ENCODE results near the gene COX5B.

- TF ChIP-seq ZNF274 (IDR thresholded peaks at IDR 0.05; ENCODE audit: low read depth, low read length) (no peak), YY1 (IDR thresholded peaks at IDR 0.05; ENCODE audit: insufficient read depth, insufficient read length) (no peak), SUZ12 (IDR thresholded peaks at IDR 0.05; ENCODE audit: extremely low read depth, insufficient read depth, insufficient read length) (no peak)
Measured at GRCh38 chr2:97657986-97658690, 12.3 kb downstream of the COX5B start.

Data from NT2/D1 (cell line).